ENCODE data around the gene CSHL1.
"Not testable (repeated sequence)": the region's sequence is repeated elsewhere in the genome, so short reads cannot be mapped to it uniquely, and the experiment has no call there.

The CSHL1 gene

DNA sequence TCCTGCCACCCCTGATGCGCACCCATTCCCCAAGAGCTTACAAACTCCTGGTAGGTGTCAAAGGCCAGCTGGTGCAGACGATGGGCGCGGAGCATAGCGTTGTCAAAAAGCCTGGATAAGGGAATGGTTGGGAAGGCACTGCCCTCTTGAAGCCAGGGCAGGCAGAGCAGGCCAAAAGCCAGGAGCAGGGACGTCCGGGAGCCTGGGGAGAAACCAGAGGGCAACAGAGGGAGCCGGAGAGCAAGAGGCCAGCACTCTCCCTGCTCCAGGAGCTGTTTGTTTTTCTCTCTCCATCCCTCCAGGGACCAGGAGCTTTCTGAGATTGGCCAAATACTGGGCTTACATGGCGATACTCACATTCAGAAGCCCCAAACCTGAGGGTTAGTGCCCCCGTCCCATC, 7.2 kb upstream of the CSHL1 start:
- DNase-seq (ENCODE audit: low read depth): no peak
- TF ChIP-seq CTCF (IDR thresholded peaks at IDR 0.05; ENCODE audit: insufficient read depth, low read depth, low read length, missing control alignments): no peak
- H3K4me3 ChIP-seq (ENCODE audit: low read length): no peak overlapping the region

GRCh38 chr17:63917646-63918045, 6.6 kb upstream of the CSHL1 start:
- no peak for TF ChIP-seq CTCF (IDR thresholded peaks at IDR 0.05; ENCODE audit: insufficient read depth, low read depth, low read length, missing control alignments)
- no peak overlapping the region for H3K4me3 ChIP-seq (ENCODE audit: low read length)
- DNase-seq (ENCODE audit: low read depth): no peak

DNA sequence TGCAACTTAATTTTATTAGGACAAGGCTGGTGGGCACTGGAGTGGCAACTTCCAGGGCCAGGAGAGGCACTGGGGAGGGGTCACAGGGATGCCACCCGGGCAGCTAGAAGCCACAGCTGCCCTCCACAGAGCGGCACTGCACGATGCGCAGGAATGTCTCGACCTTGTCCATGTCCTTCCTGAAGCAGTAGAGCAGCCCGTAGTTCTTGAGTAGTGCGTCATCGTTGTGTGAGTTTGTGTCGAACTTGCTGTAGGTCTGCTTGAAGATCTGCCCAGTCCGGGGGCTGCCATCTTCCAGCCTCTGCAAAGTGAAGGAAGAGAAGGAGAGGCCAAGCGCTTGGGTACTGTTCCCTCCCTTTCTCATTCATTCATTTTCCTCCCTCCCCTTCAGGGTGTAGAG, 6.1 kb upstream of the CSHL1 start:
- DNase-seq (ENCODE audit: low read depth); H3K4me3 ChIP-seq (ENCODE audit: low read length): not testable (repeated sequence)

GRCh38 chr17:63916566-63917185, 5.6 kb upstream of the CSHL1 start:
- no peak for TF ChIP-seq CTCF (IDR thresholded peaks at IDR 0.05; ENCODE audit: insufficient read depth, low read depth, low read length, missing control alignments)
- no peak for DNase-seq (ENCODE audit: low read depth)
- no peak overlapping the region for H3K4me3 ChIP-seq (ENCODE audit: low read length)

GRCh38 chr17:63915753-63916152, 4.7 kb upstream of the CSHL1 start:
- H3K4me3 ChIP-seq (ENCODE audit: low read length); DNase-seq (ENCODE audit: low read depth): not testable (repeated sequence)

GRCh38 chr17:63914471-63914870, 3.4 kb upstream of the CSHL1 start:
- no peak for TF ChIP-seq CTCF (IDR thresholded peaks at IDR 0.05; ENCODE audit: insufficient read depth, low read depth, low read length, missing control alignments)

DNA sequence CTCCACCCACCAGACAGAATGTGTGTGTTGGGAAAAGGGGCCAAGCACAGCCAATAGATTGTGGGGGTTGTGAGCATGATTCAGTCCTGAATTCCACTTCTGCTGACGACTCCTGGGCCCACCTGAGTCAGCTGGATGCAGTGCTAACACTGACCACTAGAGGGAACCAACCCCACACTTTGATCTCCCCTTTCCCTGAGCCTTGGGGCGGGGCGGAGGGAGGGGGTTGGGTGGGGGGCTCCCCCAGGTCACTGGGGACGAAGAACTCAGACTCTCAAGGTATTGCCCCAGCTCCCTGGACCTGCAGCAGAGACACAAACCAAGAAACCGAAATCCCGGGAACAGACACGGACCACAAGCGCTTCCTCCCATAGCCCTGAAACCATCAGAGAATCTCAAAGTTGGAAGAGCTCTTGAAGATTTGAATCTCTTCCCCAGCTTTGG, 621 bp upstream of the CSHL1 start:
- peak; percentile 36 for DNase-seq (ENCODE audit: low read depth)
- H3K4me3 ChIP-seq (ENCODE audit: low read length): no peak overlapping the region
- peak; percentile 71 for TF ChIP-seq CTCF (IDR thresholded peaks at IDR 0.05; ENCODE audit: insufficient read depth, low read depth, low read length, missing control alignments)

More at GRCh38 chr17:63914471-63914870, 3.4 kb upstream of the CSHL1 start:
- DNase-seq (ENCODE audit: low read depth): no peak
- no peak overlapping the region for H3K4me3 ChIP-seq (ENCODE audit: low read length)

DNA sequence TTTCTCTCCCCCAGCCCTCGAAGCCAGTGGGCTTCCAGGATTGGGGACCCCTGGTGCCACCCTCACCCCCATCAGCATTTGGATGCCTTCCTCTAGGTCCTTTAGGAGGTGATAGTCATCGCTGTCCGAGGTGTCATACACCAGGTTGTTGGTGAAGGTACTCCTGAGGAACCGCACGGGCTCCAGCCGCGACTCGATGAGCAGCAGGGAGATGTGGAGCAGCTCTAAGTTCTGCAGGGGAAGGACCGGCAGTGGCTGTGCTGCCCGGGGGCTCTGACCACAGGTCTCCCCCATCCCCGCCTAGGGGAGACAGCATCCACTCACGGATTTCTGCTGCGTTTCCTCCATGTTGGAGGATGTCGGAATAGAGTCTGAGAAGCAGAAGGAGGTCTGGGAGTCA, 962 bp downstream of the CSHL1 start:
- DNase-seq (ENCODE audit: low read depth): no peak
- no peak overlapping the region for H3K4me3 ChIP-seq (ENCODE audit: low read length)
- TF ChIP-seq CTCF (IDR thresholded peaks at IDR 0.05; ENCODE audit: insufficient read depth, low read depth, low read length, missing control alignments): no peak

- DNase-seq (ENCODE audit: low read depth); H3K4me3 ChIP-seq (ENCODE audit: low read length): not testable (repeated sequence)
These were observed 1.5 kb downstream of the CSHL1 start for GRCh38 chr17:63909586-63909985.

GRCh38 chr17:63907161-63907778, 3.8 kb downstream of the CSHL1 start:
- peak; percentile 19 for DNase-seq (ENCODE audit: low read depth)
- not testable (repeated sequence) for H3K4me3 ChIP-seq (ENCODE audit: low read length)

- DNase-seq (ENCODE audit: low read depth); H3K4me3 ChIP-seq (ENCODE audit: low read length): not testable (repeated sequence)
These were observed 6.3 kb downstream of the CSHL1 start for GRCh38 chr17:63904796-63905195.

Data from epithelial cell of esophagus (primary cell).